Activated T-helper 2 cell treated with anti-CD3 and anti-CD28 coated beads, Interferon-gamma antibody, Interleukin-2, Interleukin-4, amounts not matched to agents 10 μg/mL and 5 μg/mL and 100 μg/mL, durations not matched to agents 14 hours and 24 hours and 36 hours (primary cell): ENCODE results near the gene TPCN1. TPM values are rescaled to one million over a fixed set of nuclear protein-coding genes. Genes with fewer than 3 reads are reported as not detected.

ENCODE experiments used
- DNase-seq: peaks from one replicate; pipeline ENCODE4 v3.0.0; 2021; ENCODE audit warnings: low spot score
- H3K27ac Mint-ChIP-seq: one replicate; pipeline ENCODE4 v1.8.0; 2021; ENCODE audit warnings: mixed read lengths
- H3K27me3 Mint-ChIP-seq: one replicate; pipeline ENCODE4 v1.8.0; 2021; ENCODE audit warnings: low read depth, mixed read lengths
- H3K36me3 Mint-ChIP-seq: one replicate; pipeline ENCODE4 v1.8.0; 2021; ENCODE audit warnings: low read depth, mixed read lengths
- H3K4me1 Mint-ChIP-seq: one replicate; pipeline ENCODE4 v1.8.0; 2021; ENCODE audit warnings: low read depth, mixed read lengths
- H3K4me3 Mint-ChIP-seq: one replicate; pipeline ENCODE4 v1.8.0; 2021; ENCODE audit warnings: low read depth, mild to moderate bottlenecking, moderate library complexity, mixed read lengths
- H3K9me3 Mint-ChIP-seq: one replicate; pipeline ENCODE4 v1.8.0; 2021; ENCODE audit warnings: mixed read lengths
- intact Hi-C: fragments of 100-400 bp; cut with micrococcal nuclease; formaldehyde crosslinking; loops from one replicate; pipeline ENCODE4 v1.15.1; 2023
- total RNA-seq: library from RNA; stranded (reverse); gene quantifications from 2 replicates; pipeline ENCODE4 v1.2.3, GENCODE V29; 2022

The TPCN1 gene
- total RNA-seq, result 44.9 and 47.5 TPM in 2 replicates

DNA sequence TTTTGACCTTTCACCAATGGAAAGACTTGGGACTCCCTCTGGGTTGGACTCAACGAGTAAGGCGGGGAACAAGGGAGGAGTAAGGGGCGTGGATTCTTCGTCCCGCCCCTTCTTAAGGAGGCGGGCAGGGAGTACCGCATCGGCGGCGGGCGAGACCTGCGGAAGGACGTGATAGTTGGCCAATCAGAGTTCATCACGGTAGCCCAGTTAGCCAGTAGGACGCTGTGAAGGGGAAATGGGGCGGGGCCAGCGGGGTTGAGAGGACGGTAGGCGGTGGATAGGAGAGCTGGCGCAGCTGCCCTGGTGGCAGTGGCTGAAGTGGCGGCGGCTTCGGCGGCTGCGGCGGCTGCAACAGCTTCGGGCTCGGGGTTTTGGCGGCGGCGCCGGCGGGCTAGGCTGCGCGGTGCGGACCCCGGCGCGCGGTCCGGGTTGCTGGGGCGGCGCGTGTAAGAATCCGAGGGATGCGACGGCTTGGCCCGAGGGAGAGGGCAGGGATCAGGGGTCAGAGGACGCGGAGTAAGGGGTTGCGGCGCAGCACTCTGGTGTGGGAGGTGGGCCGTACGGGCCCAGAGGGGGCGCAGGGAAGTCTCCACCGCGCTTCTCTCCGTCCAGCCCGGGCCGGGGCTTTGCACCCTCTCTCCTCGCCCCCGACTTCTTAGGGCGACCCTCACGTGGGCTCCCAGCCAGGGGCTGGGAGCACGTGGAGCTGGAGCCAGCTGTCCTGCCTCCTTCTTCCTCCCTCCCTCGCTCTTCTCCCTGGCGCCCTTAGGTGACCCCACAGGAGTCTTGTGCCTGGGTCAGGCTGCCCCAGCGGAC is at the start of gene TPCN1:
Gene TPCN1 (plus strand): TSS at position 284 of the 816 bp plus-strand sequence. CDS start 5,389 bp downstream, outside the sequence.
- intact Hi-C loops, result loop anchor here (1.0 to 5.0 kb wide), 5 partner anchors 9 to 136 kb away; partner anchors contain the start of genes DDX54, PLBD2, RITA1 and SLC8B1
- H3K27ac Mint-ChIP-seq, result peak within 1 kb of the TSS; percentile 85

DNA sequence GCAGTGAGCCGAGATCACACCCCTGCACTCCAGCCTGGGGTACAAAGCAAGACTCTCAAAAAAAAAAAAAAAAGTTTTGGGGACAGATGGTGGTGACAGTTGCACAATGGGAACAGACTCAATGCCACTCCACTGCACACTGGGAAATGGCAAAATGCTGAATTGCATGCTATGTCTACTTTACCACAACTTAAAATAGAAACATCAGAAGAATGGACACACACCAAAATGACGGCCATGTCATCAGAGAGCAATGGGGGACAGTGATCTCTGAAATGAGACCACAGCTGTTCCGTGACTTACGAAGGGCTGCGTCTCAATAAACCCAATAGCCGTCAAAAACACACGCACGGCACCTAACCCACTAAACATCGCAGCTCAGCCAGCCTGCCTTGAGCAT is 49.7 kb upstream of the TPCN1 start:
- H3K4me1 Mint-ChIP-seq, result no peaks in the 10 kb centered on the region
- DNase-seq, result no peak
- no peak overlapping the region for H3K27ac Mint-ChIP-seq
- no peak overlapping the region for H3K4me3 Mint-ChIP-seq
- no peaks in the 10 kb centered on the region for H3K27me3 Mint-ChIP-seq
- intact Hi-C loops, result no loop called here
- H3K36me3 Mint-ChIP-seq, result peaks cover 69% of the 10 kb centered on the region
- H3K9me3 Mint-ChIP-seq, result no peaks in the 10 kb centered on the region

More for the DNA sequence above, at the start of gene TPCN1:
- Mint-ChIP-seq H3K36me3 (no peaks in the 10 kb centered on the region), H3K27me3 (no peaks in the 10 kb centered on the region), H3K9me3 (no peaks in the 10 kb centered on the region), H3K4me3 (peak within 1 kb of the TSS; percentile 94), H3K4me1 (peaks cover 32% of the 10 kb centered on the region)
- DNase-seq, result peak; percentile 99

- DNase-seq, result no peak
- no peaks in the 10 kb centered on the region for H3K9me3 Mint-ChIP-seq
- H3K4me1 Mint-ChIP-seq, result no peaks in the 10 kb centered on the region
- no peak overlapping the region for H3K4me3 Mint-ChIP-seq
- intact Hi-C loops, result no loop called here
- H3K27ac Mint-ChIP-seq, result no peak overlapping the region
- no peaks in the 10 kb centered on the region for H3K27me3 Mint-ChIP-seq
- peaks cover 71% of the 10 kb centered on the region for H3K36me3 Mint-ChIP-seq
Observed at GRCh38 chr12:113172185-113172584, 49.1 kb upstream of the TPCN1 start.

DNA sequence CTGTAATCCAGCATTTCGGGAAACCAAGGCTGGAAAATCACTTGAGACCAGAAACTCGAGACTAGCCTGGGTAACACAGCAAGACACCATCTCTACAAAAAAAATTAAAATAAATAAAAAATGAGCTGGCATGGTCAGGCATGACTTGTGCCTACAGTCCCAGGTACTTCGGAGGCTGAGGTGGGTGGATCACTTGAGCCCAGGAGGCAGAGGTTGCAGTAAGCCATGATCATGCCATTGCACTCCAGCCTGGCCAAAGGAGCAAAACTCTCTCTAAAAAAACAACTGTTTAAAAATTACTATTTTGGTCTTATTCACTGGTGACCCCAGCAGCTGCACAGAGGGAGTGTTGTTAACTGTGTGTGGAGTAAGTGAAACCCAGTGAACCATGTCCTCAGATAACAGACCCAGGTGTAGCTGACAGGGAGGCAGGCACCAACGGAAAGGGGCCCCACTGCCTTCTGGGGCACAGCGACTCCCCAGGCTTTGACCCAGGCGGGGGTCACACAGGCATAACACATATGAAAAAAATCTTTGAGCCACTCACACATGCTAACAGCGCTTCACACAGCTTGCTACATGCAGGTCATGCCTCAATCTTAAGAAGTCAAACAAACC is 48.1 kb upstream of the TPCN1 start:
- Mint-ChIP-seq H3K36me3 (peaks cover 82% of the 10 kb centered on the region), H3K4me3 (no peak overlapping the region), H3K27me3 (no peaks in the 10 kb centered on the region), H3K4me1 (no peaks in the 10 kb centered on the region), H3K27ac (no peak overlapping the region), H3K9me3 (no peaks in the 10 kb centered on the region)
- no peak for DNase-seq
- intact Hi-C loops, result no loop called here

DNA sequence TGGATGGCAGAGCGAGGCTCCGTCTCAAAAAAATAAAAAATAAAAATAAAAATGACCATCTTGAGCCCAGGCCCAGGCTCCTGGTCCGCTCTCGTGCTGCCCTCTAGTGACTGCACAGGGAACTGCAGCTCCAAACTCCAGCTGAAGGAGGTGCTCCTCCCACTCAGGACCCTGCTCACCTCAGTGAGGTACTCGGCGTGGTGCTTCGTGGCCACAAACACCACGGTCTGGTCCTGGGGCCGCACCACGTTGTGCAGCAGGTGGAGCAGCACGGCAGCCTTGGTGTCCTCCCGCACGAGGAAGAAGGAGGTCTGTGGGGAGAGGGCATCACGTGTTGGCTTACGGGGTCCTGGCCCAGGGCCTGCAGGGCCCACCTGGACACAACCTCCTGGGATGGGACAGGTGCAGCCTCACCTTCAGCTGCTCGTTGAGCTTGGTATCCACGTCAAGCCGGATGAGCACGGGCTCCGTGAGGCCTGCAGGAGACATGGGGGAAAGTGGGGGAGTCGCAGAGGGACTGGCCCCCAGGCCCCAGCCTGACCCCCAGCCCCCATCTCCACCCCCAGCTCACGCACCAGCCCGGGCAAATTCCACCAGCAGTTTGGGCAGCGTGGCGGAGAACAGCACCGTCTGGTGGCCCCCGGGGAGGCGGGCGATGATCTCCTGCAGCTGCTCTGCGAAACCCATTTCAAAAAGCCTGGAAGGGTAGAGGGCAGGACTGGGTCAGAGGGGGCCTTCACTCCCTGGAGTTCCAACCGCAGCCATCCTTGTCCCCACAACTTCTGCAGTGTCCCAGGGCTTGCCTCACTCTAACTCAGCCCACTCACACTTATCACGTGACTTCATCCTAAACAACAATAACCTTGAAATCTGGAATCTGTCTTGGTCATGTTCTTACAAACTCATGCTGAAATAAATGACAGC is 46.5 kb upstream of the TPCN1 start:
- H3K9me3 Mint-ChIP-seq, result no peaks in the 10 kb centered on the region
- intact Hi-C loops, result loop anchor here (1.0 kb wide), 1 partner anchor 126 kb away; no protein-coding TSS in a partner anchor
- H3K27ac Mint-ChIP-seq, result no peak overlapping the region
- H3K27me3 Mint-ChIP-seq, result no peaks in the 10 kb centered on the region
- no peak overlapping the region for H3K4me3 Mint-ChIP-seq
- DNase-seq, result peak; percentile 63
- no peaks in the 10 kb centered on the region for H3K4me1 Mint-ChIP-seq
- H3K36me3 Mint-ChIP-seq, result peaks cover 83% of the 10 kb centered on the region

- Mint-ChIP-seq H3K4me1 (peaks cover 9% of the 10 kb centered on the region), H3K4me3 (no peak overlapping the region), H3K27me3 (no peaks in the 10 kb centered on the region), H3K9me3 (no peaks in the 10 kb centered on the region), H3K36me3 (peaks cover 72% of the 10 kb centered on the region), H3K27ac (no peak overlapping the region)
- DNase-seq, result no peak
- intact Hi-C loops, result no loop called here
Observed at GRCh38 chr12:113179023-113179422, 42.2 kb upstream of the TPCN1 start.

- H3K27me3 Mint-ChIP-seq, result no peaks in the 10 kb centered on the region
- intact Hi-C loops, result no loop called here
- no peak overlapping the region for H3K27ac Mint-ChIP-seq
- H3K4me3 Mint-ChIP-seq, result no peak overlapping the region
- peaks cover 65% of the 10 kb centered on the region for H3K36me3 Mint-ChIP-seq
- peaks cover 9% of the 10 kb centered on the region for H3K4me1 Mint-ChIP-seq
- DNase-seq, result no peak
- H3K9me3 Mint-ChIP-seq, result no peaks in the 10 kb centered on the region
Observed at GRCh38 chr12:113180333-113180732, 40.9 kb upstream of the TPCN1 start.

GRCh38 chr12:113181975-113182374 is 39.3 kb upstream of the TPCN1 start:
- no peak for DNase-seq
- H3K36me3 Mint-ChIP-seq, result peaks cover 64% of the 10 kb centered on the region
- H3K27me3 Mint-ChIP-seq, result no peaks in the 10 kb centered on the region
- no peak overlapping the region for H3K4me3 Mint-ChIP-seq
- H3K27ac Mint-ChIP-seq, result no peak overlapping the region
- intact Hi-C loops, result no loop called here
- peaks cover 19% of the 10 kb centered on the region for H3K4me1 Mint-ChIP-seq
- H3K9me3 Mint-ChIP-seq, result no peaks in the 10 kb centered on the region

GRCh38 chr12:113183030-113183589 is 38.2 kb upstream of the TPCN1 start:
- Mint-ChIP-seq H3K27me3 (no peaks in the 10 kb centered on the region), H3K4me3 (peak overlapping the region; percentile 90), H3K9me3 (no peaks in the 10 kb centered on the region), H3K4me1 (peaks cover 24% of the 10 kb centered on the region), H3K27ac (peak overlapping the region; percentile 55), H3K36me3 (peaks cover 57% of the 10 kb centered on the region)
- DNase-seq, result no peak
- intact Hi-C loops, result no loop called here

DNA sequence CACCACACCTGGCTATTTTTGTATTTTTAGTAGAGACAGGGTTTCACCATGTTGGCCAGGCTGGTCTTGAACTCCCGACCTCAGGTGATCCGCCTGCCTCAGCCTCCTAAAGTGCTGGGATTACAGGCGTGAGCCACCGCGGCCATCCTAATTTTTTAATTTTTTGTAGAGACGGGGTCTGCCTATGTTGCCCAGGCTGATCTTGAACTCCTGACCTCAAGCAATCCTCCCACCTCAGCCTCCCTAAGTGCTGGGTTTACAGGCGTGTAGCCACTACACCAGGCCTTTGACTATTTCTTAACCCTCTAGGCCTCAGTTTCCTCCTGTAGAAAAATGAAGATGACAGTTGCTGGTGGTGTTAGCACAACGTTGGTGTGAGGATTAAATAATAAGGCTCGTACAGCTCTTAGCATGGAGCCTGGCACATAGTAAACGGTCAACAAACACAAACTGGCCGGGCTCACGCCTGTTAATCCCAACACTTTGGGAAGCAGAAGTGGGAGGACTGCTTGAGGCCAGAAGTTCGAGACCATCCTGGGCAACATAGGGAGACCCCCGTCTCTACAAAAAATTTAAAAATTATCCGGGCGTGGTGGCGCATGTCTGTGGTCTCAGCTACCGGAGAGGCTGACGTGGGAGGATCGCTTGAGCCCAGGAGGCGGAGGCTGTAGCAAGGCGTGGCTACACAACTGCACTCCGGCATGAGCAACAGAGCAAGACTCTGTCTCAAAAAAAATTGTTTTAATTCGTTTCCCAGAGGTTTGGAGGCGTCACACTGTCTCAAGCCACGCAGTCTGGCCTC is 37.0 kb upstream of the TPCN1 start:
- Mint-ChIP-seq H3K27ac (peak overlapping the region; percentile 93), H3K4me1 (peaks cover 26% of the 10 kb centered on the region), H3K9me3 (no peaks in the 10 kb centered on the region), H3K27me3 (no peaks in the 10 kb centered on the region), H3K4me3 (peak overlapping the region; percentile 90), H3K36me3 (peaks cover 52% of the 10 kb centered on the region)
- no peak for DNase-seq
- intact Hi-C loops, result no loop called here

DNA sequence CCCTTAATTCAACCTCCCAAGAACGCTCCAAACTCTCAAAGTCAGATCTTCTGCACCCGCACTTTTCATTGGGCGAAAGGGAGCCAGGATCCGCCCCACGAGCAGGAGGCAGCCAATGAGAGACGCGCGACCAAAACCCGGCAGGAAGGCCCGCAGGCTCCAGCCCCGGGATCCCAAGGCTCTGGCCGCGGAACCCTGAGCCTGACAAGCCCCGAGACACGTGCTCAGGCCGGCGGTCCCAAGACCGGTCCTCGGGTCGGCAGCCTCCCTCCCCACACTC is 36.4 kb upstream of the TPCN1 start:
- intact Hi-C loops, result loop anchor here (1.0 kb wide), 2 partner anchors 23 to 36 kb away; partner anchors contain the start of gene TPCN1
- Mint-ChIP-seq H3K9me3 (no peaks in the 10 kb centered on the region), H3K27ac (peak overlapping the region; percentile 93), H3K4me1 (peaks cover 26% of the 10 kb centered on the region), H3K36me3 (peaks cover 49% of the 10 kb centered on the region), H3K4me3 (peak overlapping the region; percentile 90), H3K27me3 (no peaks in the 10 kb centered on the region)
- DNase-seq, result peak; percentile 88
